NT2/D1 (cell line): ENCODE results near the gene TSHR.

Source experiments
- YY1 ChIP-seq: IDR thresholded peaks from 2 replicates; pipeline ENCODE4 v1.6.1; 2011; ENCODE audit not compliant: insufficient read length, insufficient read depth
- ZNF274 ChIP-seq: IDR thresholded peaks from 2 replicates; pipeline ENCODE4 v1.6.1; 2011; ENCODE audit warnings: mild to moderate bottlenecking, low read depth, low read length

- TF ChIP-seq YY1: no peak
- TF ChIP-seq ZNF274: no peak
Measured at GRCh38 chr14:81062816-81063215, 107.4 kb downstream of the TSHR start.
